Mesenchymal stem cell (in vitro differentiated cells and primary cell): Measurements from ENCODE around the gene C11orf68.

Experiments used
- DNase-seq: peaks from one replicate; pipeline ENCODE4 v3.0.0-alpha.2; 2013
- H2AFZ ChIP-seq: one replicate; pipeline ENCODE4 v1.6.1; 2013; ENCODE audit warnings: low read depth, mild to moderate bottlenecking, control low read depth, inconsistent platforms, low read length, moderate library complexity
- H2AK5ac ChIP-seq: 2 replicates; pipeline ENCODE4 v1.6.1; 2013; ENCODE audit warnings: low read length, moderate library complexity, mild to moderate bottlenecking, inconsistent platforms; ENCODE audit not compliant: severe bottlenecking
- H2BK120ac ChIP-seq: one replicate; pipeline ENCODE4 v1.6.1; 2013; ENCODE audit warnings: low read depth, mild to moderate bottlenecking, inconsistent platforms, low read length, moderate library complexity
- H2BK12ac ChIP-seq, 2 experiments: one replicate each; pipeline ENCODE4 v1.6.1; 2013; ENCODE audit warnings: inconsistent platforms in 2 of 2, low read length in 2 of 2, mild to moderate bottlenecking in 2 of 2, moderate library complexity in 2 of 2, control low read depth in 1 of 2
- H2BK15ac ChIP-seq: one replicate; pipeline ENCODE4 v1.6.1; 2013; ENCODE audit warnings: mild to moderate bottlenecking, low read depth, inconsistent platforms; ENCODE audit not compliant: poor library complexity, severe bottlenecking
- H2BK5ac ChIP-seq: 2 replicates; pipeline ENCODE4 v1.6.1; 2013; ENCODE audit warnings: low read depth, mild to moderate bottlenecking, low read length, control low read depth, inconsistent platforms; ENCODE audit not compliant: poor library complexity, severe bottlenecking
- H3K14ac ChIP-seq, 2 experiments: one replicate each; pipeline ENCODE4 v1.6.1; 2013; ENCODE audit warnings: inconsistent platforms in 2 of 2, low read length in 2 of 2, control low read depth in 1 of 2, mild to moderate bottlenecking in 1 of 2, moderate library complexity in 1 of 2
- H3K18ac ChIP-seq, 2 experiments: one replicate each; pipeline ENCODE4 v1.6.1; 2013; ENCODE audit warnings: inconsistent platforms in 2 of 2, low read length in 2 of 2, control low read depth in 1 of 2, low read depth in 1 of 2, mild to moderate bottlenecking in 1 of 2
- H3K23ac ChIP-seq, 2 experiments: one replicate each; pipeline ENCODE4 v1.6.1; 2013; ENCODE audit warnings: inconsistent platforms in 2 of 2, low read length in 2 of 2, mild to moderate bottlenecking in 2 of 2, moderate library complexity in 2 of 2, control low read depth in 1 of 2
- H3K27ac ChIP-seq: 2 replicates; pipeline ENCODE4 v1.5.1; 2013; ENCODE audit warnings: mild to moderate bottlenecking, moderate library complexity, low read length, control low read depth, inconsistent platforms; ENCODE audit not compliant: poor library complexity, severe bottlenecking
- H3K27me3 ChIP-seq, 2 experiments: 2 replicates each; pipeline versions ENCODE4 v1.6.1 to v1.7.0; 2013; ENCODE audit warnings: low read length in 2 of 2, mild to moderate bottlenecking in 2 of 2, moderate library complexity in 2 of 2, control low read depth in 1 of 2, inconsistent platforms in 1 of 2; ENCODE audit not compliant: control insufficient read depth in 1 of 2, insufficient read depth in 1 of 2
- H3K36me3 ChIP-seq, 2 experiments: 2 replicates each; pipeline versions ENCODE4 v1.6.1 to v1.7.0; 2013; ENCODE audit warnings: low read length in 2 of 2, control low read depth in 1 of 2, inconsistent platforms in 1 of 2, low read depth in 1 of 2, mild to moderate bottlenecking in 1 of 2; ENCODE audit not compliant: insufficient read depth in 2 of 2, control insufficient read depth in 1 of 2
- H3K4ac ChIP-seq, 2 experiments: one replicate each; pipeline ENCODE4 v1.6.1; 2013; ENCODE audit warnings: inconsistent platforms in 2 of 2, low read length in 2 of 2, mild to moderate bottlenecking in 2 of 2, moderate library complexity in 2 of 2, control low read depth in 1 of 2, low read depth in 1 of 2
- H3K4me1 ChIP-seq: 2 replicates; pipeline ENCODE4 v1.6.1; 2013; ENCODE audit warnings: low read depth, low read length, control low read depth; ENCODE audit not compliant: control insufficient read depth, insufficient read depth
- H3K4me2 ChIP-seq: 2 replicates; pipeline ENCODE4 v1.6.1; 2013; ENCODE audit warnings: low read length, mild to moderate bottlenecking, inconsistent platforms; ENCODE audit not compliant: poor library complexity, severe bottlenecking
- H3K4me3 ChIP-seq, 2 experiments: 2 replicates each; pipeline versions ENCODE4 v1.5.1 to v1.7.0; 2013; ENCODE audit warnings: low read length in 2 of 2, mild to moderate bottlenecking in 2 of 2, control low read depth in 1 of 2, low read depth in 1 of 2; ENCODE audit not compliant: insufficient read depth in 1 of 2
- H3K79me1 ChIP-seq: replicated peaks from 2 replicates; pipeline ENCODE4 v1.6.1; 2013; ENCODE audit warnings: mild to moderate bottlenecking, control low read depth, low read length, inconsistent platforms; ENCODE audit not compliant: poor library complexity, severe bottlenecking
- H3K9ac ChIP-seq: 2 replicates; pipeline ENCODE4 v1.7.0; 2013; ENCODE audit warnings: mild to moderate bottlenecking, low read length, moderate library complexity
- H3K9me3 ChIP-seq: 2 replicates; pipeline ENCODE4 v1.7.0; 2013; ENCODE audit warnings: mild to moderate bottlenecking, low read length; ENCODE audit not compliant: control insufficient read depth
- H4K8ac ChIP-seq: one replicate; pipeline ENCODE4 v1.6.1; 2013; ENCODE audit warnings: inconsistent platforms, mild to moderate bottlenecking, low read length, moderate library complexity
- H4K91ac ChIP-seq: one replicate; pipeline ENCODE4 v1.6.1; 2013; ENCODE audit warnings: mild to moderate bottlenecking, low read length, inconsistent platforms
- WGBS: methylation state at CpG from one replicate; pipeline ENCODE4 v1.1.7; 2013; ENCODE audit warnings: mixed read lengths; 5-methylcytosine and 5-hydroxymethylcytosine counted together

The C11orf68 gene

GRCh38 chr11:65958774-65959420 lies 40.0 kb upstream of the C11orf68 start:
- H3K27ac ChIP-seq = no peak overlapping the region
- H2BK12ac ChIP-seq = no peak overlapping the region
- H2BK5ac ChIP-seq = no peak overlapping the region
- H4K91ac ChIP-seq = no peak overlapping the region
- H2BK15ac ChIP-seq = no peak overlapping the region
- no peak overlapping the region for H3K18ac ChIP-seq
- no peak overlapping the region for H3K9ac ChIP-seq
- H3K4me1 ChIP-seq = peaks cover 9% of the 10 kb centered on the region
- peaks cover 2 to 3% of the 10 kb centered on the region in 2 experiments for H3K36me3 ChIP-seq
- H2BK120ac ChIP-seq = no peak overlapping the region
- H2AK5ac ChIP-seq = no peak overlapping the region
- no peak for DNase-seq
- H4K8ac ChIP-seq = no peak overlapping the region
- WGBS = 77% methylated on average over 17 of the region's 17 CpGs
- H3K4me2 ChIP-seq = no peak overlapping the region
- H3K14ac ChIP-seq = no peak overlapping the region
- H3K27me3 ChIP-seq = no peaks in the 10 kb centered on the region
- H3K79me1 ChIP-seq = no peaks in the 10 kb centered on the region
- H3K23ac ChIP-seq = no peak overlapping the region
- H3K4me3 ChIP-seq = no peak overlapping the region
- H3K4ac ChIP-seq = no peak overlapping the region
- H3K9me3 ChIP-seq = no peaks in the 10 kb centered on the region
- H2AFZ ChIP-seq = no peak overlapping the region

- H3K9me3 ChIP-seq = no peaks in the 10 kb centered on the region
- DNase-seq = no peak
- H2BK15ac ChIP-seq = no peak overlapping the region
- H4K8ac ChIP-seq = no peak overlapping the region
- no peak overlapping the region for H3K23ac ChIP-seq
- H2BK5ac ChIP-seq = no peak overlapping the region
- H2AK5ac ChIP-seq = no peak overlapping the region
- H3K4me1 ChIP-seq = peaks cover 6% of the 10 kb centered on the region
- H3K36me3 ChIP-seq = no peaks in the 10 kb centered on the region
- H2BK12ac ChIP-seq = no peak overlapping the region
- WGBS = 63% methylated on average over 3 of the region's 4 CpGs
- no peak overlapping the region for H3K14ac ChIP-seq
- H3K18ac ChIP-seq = no peak overlapping the region
- no peak overlapping the region for H3K4ac ChIP-seq
- no peak overlapping the region for H3K27ac ChIP-seq
- no peaks in the 10 kb centered on the region for H3K27me3 ChIP-seq
- H4K91ac ChIP-seq = no peak overlapping the region
- no peak overlapping the region for H3K9ac ChIP-seq
- H3K79me1 ChIP-seq = no peaks in the 10 kb centered on the region
- no peak overlapping the region for H3K4me2 ChIP-seq
- H2AFZ ChIP-seq = no peak overlapping the region
- H3K4me3 ChIP-seq = no peak overlapping the region
- no peak overlapping the region for H2BK120ac ChIP-seq
Observed at GRCh38 chr11:65958291-65958690, 39.4 kb upstream of the C11orf68 start.

- no peak overlapping the region for H2BK12ac ChIP-seq
- no peak overlapping the region for H4K8ac ChIP-seq
- H2AK5ac ChIP-seq = no peak overlapping the region
- no peaks in the 10 kb centered on the region for H3K79me1 ChIP-seq
- H2AFZ ChIP-seq = no peak overlapping the region
- no peak overlapping the region for H2BK15ac ChIP-seq
- H3K27ac ChIP-seq = no peak overlapping the region
- no peak overlapping the region for H2BK120ac ChIP-seq
- no peak overlapping the region for H4K91ac ChIP-seq
- no peaks in the 10 kb centered on the region for H3K4me1 ChIP-seq
- H3K9me3 ChIP-seq = no peaks in the 10 kb centered on the region
- no peaks in the 10 kb centered on the region for H3K36me3 ChIP-seq
- no peaks in the 10 kb centered on the region for H3K27me3 ChIP-seq
- peak overlapping the region in 1 of 2 experiments; percentile 31 for H3K23ac ChIP-seq
- H3K18ac ChIP-seq = no peak overlapping the region
- H2BK5ac ChIP-seq = no peak overlapping the region
- no peak overlapping the region for H3K4me3 ChIP-seq
- DNase-seq = no peak
- H3K4ac ChIP-seq = no peak overlapping the region
- no peak overlapping the region for H3K9ac ChIP-seq
- WGBS = 90% methylated on average over 7 of the region's 8 CpGs
- no peak overlapping the region for H3K4me2 ChIP-seq
- no peak overlapping the region for H3K14ac ChIP-seq
Observed at GRCh38 chr11:65954771-65955170, 35.9 kb upstream of the C11orf68 start.

GRCh38 chr11:65953471-65953870 lies 34.6 kb upstream of the C11orf68 start:
- Histone ChIP-seq H3K36me3 (no peaks in the 10 kb centered on the region), H3K14ac (no peak overlapping the region), H3K18ac (no peak overlapping the region), H2BK12ac (no peak overlapping the region), H3K4me1 (no peaks in the 10 kb centered on the region), H3K27ac (no peak overlapping the region), H3K9ac (no peak overlapping the region), H2BK5ac (no peak overlapping the region), H2BK120ac (no peak overlapping the region), H3K79me1 (no peaks in the 10 kb centered on the region), H4K91ac (no peak overlapping the region), H3K4ac (no peak overlapping the region), H4K8ac (peak overlapping the region; percentile 59), H2AK5ac (no peak overlapping the region), H2AFZ (no peak overlapping the region), H3K23ac (no peak overlapping the region), H3K27me3 (no peaks in the 10 kb centered on the region), H3K9me3 (no peaks in the 10 kb centered on the region), H3K4me2 (no peak overlapping the region), H3K4me3 (peak overlapping the region in 1 of 2 experiments; percentile 1), H2BK15ac (no peak overlapping the region)
- no peak for DNase-seq
- 87% methylated on average over 19 of the region's 20 CpGs for WGBS
